NOMO-1 (cell line): ENCODE results near the gene FGD5.
"Not testable (repeated sequence)": the region's sequence is repeated elsewhere in the genome, so short reads cannot be mapped to it uniquely, and the experiment has no call there.

Experiments
- DNase-seq, 2 experiments: peaks; one replicate each; lab custom pipeline; 2025; ENCODE audit not compliant: unreplicated experiment in 2 of 2; lab: John Stamatoyannopoulos, UW

The FGD5 gene

DNA sequence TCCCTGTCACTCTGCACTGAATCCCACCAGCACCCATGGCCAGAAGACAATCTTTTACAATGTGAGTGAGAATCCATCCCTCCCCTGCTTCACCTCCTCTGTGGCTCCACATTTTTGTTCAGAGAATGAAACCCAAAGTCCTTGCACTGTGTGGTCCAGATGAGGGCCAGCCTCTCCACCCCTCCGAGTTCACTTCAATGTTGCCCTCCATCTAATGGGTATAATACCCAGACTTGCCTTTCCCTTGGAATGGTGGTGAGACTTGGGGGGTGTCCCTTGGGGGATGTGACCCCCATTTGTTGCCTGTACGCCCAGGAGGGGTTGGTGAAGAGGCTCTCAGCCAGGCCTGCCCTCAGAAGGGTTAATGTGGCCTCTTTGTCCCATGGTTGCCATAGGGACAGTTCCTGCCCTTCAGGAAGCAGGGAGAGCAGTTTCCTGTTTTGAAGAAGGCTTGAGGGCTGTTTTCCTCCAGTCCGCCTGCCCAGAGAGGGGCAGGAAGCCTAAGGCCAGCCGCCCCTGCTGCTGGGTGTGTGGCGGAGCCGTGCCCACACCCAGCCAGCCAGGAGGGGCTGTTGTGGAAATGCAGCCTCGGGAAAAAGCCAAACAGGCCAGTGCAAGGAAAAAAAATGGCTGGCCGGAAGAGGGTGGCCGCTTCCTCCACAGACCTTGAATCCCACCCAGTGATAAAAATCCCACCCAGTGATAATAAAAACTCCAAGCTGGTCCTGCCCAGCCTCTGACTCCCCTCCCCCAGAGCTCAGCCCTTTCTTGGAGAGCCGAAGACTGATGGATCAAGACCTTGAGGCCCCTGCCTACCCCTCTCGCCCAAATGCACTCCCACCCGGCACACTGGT is 14.6 kb upstream of the FGD5 start:
- no peak for DNase-seq

DNA sequence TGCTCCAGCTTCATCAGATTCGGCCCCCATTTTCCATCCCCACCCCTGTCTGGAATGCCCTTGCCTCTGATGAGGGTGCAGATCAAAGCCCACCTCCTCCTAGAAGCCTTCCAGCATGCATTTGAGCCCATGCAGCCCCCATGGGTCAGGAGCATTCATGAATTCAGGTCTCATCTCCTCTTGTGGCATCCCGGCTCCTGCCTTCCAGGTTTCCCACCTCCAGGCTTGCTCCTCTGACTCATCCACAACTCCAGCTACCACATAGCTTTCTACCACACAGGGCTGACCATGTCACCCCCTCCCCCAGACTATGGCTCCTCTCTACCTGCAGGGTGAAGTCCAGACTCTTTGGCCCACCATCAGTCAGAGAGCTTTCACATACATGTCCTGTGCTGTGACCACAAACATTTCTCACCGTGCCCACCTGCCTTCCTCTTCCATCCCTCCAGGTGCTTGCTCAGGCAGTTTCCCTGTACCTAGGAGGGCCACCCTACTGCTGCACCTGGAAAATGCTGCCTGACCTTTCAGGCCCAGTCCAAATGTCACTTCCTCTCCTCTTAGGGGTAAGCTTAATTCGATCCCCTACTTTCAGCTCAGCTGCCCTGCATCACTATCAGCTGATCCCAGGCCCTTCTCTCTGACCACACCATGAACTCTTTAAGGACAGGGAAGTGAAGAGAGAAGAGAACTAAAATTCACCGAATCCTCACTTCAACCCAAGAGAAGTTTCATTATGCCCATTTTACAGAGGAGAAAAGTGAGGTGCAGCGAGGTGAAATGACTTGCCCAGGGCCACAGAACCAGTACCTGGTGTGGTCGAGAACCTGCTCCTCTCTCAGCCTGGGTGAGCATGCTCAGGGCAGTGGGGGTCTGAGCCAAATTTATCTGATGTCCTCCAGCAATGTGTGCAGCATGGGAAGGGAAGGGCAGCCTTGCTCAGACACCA is 13.7 kb upstream of the FGD5 start:
- DNase-seq = no peak

DNA sequence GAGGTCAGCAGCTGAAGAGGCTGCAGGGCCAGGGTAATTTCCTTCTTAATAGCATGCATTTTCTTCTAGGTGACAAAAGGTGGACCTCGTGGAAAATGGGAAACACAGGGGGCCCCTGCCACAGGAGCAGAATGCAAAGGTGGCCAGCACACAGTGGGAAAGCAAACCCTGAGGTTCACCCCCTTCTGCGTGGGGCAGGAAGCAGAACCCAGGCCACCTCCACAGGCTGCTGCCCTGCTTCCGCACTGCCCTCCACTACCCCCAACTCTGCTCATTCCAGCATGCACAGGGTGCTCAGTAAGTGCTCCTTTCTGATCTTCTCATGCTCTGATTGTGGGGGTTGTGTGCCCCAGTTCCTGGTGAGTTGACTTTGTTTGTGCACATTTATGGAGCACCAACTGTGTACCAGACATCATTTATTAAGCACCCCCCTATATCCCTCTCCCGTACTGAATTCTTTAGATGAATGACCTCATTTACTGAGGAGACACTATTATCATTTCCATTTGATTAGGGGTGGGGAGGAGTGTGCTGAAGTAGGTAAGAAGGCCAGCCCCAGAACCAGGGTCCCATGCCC is 12.7 kb upstream of the FGD5 start:
- DNase-seq = no peak

DNA sequence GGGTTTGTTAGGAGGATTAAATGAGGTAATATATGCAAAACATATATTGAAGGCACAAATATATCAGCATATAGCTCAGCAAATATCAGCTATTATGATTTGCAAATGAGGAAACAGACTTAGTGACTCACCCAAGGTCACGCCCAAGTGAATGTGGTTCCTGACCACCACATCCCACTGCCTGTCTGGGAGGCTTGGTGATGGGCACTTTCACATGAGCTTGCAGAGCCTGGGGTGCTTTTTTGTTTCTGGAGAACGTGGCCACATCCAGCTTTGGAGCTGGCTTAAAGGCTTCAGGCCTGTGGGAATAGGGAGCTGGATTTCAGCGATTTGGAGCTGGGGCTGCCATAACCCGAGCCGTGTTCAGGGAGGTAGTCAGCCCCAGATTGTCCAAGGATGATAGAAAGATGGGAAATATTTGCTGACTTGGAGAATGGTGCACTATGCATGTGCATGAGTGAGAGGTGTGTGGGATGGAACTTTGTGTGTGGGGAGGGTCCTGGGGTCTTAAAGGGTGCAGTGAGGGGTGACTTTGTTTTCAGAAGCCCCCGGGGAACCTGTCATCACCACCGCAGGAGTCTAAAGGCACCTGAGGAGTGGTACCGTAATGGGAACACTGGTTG is 12.0 kb upstream of the FGD5 start:
- peak; percentile 64 to 90 for DNase-seq

DNA sequence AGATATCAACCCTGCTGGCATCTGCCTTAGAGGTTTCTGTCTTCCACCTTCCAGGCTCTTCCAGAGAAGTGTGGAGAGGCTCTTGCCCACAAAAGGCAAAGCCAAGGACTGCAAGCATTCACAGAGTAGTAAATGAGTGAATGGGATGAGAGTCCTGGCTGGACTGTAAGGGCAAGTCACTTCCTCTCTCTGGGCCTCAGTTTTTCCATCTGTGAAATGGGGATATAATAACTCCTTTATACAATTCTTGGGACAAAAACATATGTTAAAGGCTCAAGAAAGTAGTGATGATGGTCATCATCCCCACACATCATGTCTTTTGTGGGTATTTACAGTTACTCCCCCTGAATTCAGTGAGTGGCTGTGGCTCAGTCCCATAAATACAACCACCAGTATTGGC is 10.7 kb upstream of the FGD5 start:
- no peak for DNase-seq

DNA sequence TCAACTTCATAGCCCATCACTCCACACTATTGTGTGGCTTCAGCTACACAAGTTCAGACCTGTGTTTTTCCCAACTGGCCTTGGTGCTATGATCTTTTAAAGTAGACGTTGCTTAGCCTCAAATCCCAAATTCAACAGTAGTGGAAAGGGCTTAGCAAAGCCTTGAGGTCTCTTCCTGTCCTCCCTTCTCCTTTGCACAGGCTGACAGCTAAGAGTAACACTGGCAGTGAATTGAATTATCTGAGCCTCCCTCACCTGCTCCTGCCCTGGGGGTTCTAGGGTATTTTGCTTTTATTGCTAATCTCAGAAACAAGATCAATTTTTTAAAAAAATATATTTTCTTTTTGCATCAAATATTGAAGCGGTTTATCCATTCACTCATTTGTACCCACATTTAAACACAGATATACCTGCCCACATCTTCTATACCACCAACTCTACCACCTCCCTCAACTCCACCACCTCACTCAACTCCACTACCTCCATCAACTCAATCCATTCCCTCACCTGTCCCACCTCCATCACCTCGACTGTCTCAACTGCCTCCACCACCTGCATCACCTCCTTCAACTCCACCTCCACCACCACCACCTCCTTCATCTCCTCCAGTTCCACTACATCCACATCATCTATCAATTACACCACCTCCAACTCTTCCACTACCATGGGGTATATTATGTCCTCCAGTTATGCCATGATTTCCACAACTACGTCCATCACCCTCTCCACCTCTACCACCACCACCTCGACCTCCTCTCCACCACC is 10.1 kb upstream of the FGD5 start:
- no peak for DNase-seq

DNA sequence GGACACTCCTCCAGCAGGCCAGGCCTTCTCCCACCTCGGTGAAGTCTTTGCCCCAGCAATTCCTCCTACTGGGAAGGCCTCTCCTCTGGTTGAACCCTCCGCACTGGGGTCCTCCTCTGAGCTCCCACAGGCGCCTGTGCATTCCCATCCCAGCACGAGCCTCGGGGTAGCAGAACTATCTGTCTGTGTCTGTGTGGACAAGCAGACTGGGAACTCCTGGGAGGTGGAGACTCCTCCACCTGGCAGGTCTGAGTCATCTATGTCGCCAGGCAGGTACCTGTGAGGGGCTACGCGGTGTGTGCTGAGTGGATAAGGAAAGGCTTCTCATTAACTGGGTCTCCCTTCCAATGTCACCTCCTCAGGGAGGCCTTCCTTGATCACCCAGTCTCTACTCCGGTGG is 9.2 kb upstream of the FGD5 start:
- not testable (repeated sequence) for DNase-seq

DNA sequence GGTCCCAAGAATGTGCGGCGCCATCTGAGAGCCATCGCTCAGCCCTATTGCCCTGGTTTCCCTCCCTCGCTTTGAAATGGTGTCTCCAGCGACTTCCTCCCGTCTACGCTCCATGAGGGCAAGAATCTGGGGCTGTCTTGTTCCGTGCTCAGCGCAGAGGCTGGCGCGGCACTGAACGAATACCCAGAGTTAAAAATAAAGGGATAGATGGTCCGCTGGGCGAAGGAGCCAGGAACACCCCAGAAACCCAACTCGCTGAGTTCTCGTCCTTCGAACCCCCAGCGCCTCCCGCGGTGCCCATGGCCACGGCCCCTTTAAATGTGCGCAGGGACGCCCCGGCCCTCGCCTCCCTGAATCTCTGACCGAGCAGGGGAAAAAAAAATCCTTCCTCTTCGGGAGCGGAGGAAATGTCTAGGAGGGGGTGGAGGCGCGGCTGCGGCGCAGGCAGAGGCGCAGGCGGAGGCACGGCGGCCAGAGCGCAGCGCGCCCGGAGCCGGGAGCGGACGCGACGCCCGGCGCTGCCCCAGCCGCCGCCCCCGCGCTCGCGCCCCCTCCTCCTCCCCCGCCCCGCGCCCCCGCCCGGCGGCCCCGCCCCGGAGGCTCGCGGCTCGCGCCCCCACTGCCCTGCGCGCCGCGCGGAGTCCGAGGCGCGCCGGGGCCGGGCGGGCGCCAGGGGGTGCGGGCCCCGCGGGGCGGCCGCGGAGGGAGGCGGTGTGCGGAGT is 8.5 kb upstream of the FGD5 start:
- no peak for DNase-seq

DNA sequence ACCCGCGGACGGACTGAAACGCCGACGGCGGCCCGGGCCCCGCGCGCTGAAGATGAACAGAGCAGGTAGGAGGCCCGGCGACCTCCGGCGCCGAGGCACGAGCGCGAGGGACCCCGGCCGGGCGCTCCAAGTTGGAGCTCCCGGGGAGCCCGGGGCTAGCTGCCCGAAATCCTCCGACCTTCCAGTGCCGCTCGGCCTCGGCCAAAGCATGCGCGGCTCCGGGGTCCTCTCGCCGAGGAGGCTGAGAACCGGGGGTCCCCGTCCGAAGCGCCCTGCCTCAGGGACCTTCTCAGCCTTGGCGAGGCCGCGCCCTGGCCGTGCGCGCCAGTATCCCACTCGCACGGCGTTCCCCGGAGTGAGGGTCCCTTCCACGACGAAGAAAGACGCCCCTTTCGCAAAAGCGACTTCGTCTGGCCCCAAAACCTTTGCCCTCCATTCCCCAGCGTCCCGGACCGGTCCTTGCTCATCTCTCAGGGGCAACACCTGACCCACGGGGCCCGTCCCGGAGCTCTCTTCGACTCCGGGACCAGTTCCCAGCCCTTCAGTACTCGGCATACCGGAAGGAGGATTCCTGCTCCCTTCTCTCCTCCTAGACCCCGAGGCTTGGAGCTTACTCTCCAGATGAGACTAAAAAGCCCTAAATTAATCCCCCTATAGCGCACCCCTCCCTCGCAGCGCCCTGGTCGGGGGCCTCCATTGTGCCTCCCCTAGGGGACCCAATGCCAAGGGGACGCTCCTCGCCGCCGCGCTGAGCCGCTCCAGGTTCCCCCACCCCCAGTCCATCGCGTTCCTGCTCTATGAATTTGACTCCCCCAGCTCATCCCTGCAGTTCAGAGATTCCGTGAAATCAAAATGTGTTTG is 7.7 kb upstream of the FGD5 start:
- no peak for DNase-seq

DNA sequence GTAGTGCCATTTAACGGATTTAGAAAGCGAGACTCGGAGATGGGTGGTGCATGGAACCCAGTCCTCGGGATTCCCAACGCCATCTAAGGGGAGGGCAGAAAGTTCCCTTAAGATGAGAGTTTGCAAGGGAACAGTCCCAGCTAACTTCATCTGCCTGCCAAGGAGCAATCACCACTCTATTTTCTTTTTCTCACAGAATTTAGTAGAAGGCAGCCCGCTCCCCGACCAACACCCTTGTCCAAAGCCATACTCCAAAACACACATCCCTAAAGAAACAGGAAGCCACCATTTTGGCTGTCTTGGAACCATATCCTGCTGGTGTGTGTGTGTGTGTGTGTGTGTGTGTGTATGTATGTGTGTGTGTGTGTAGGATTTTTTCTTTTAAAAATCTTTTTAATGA is 7.1 kb upstream of the FGD5 start:
- DNase-seq = no peak

DNA sequence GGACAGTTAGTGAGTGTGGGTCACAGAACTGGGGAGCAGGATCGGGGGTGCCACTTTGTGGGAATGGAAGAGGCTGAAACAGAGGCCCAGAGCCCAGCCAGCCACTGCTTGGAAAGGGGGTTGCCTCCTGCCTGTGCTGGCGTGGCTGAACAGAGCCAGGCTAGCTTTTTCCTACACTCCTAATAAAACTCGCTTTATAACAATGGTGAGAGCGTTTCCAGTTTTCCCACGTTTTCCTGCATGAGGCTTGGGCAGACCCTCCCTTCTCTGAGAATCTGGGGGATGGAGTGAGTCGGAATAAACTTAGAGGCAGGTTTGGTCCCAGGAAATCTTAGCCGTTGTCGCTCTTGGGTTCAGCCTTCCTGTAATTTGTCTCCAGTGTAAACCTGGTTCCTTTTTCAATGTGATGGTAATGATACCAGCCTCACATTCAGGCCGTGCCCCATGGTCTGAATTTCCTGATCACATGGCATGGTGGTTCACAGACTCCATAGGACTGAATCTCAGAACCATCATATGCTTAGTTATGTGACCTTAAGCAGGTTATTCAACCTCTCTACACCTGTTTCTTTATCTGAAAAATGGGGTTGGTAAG is 6.5 kb upstream of the FGD5 start:
- no peak for DNase-seq

DNA sequence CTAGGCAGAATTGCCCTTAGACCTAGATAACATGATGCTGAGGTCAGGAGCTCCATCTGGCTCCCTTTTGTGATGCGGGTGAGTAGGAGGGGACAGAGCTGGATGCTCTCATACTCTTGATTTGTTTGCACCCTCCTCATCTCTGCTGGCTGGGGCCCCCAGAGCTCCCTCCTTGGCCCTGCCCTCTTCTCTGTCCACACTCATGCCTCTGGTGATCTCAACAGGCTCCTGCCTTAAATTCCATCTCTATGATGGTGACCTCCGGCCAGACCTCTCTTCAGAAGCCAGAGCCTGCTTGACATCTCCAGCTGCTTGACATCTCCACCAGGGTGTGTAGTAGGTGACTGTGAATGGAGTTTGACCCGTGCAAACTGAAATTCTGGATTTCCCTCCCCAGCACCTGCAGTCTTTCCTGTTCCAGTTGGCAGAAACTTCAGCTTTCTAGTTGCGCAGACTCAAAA is 4.3 kb upstream of the FGD5 start:
- DNase-seq = no peak

DNA sequence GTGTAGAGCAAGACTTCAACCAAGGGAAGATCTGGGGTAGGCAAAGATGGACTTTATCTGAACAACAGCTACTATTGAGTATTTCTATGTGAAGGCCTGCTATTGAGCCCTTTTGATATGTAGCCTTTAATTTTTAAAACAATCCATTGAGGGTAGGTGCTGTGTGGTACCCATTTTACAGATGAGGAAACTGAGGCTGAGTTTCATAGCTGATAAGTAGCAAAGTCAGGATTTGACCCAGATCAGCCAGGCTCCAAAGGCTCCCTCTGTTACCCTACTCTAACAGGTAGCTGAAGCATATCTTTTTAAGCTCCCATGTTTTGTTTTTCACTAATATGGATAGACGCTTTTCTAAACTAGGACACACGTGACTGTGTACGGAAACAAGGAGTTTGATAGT is 2.4 kb upstream of the FGD5 start:
- no peak for DNase-seq

DNA sequence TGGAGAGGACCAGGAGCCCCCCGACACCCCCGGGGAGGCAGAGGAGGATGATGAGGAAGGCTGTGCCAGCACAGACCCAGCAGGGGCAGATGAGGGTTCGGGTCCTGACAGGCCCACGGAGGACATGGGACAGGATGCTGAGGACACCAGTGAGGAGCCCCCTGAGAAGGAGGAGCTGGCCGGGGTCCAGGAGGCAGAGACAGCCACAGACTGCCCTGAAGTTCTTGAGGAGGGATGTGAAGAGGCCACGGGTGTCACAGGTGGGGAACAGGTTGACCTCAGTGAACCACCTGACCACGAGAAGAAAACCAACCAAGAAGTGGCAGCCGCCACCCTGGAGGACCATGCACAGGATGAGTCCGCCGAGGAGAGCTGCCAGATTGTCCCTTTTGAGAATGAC is 909 bp downstream of the FGD5 start:
- no peak for DNase-seq

DNA sequence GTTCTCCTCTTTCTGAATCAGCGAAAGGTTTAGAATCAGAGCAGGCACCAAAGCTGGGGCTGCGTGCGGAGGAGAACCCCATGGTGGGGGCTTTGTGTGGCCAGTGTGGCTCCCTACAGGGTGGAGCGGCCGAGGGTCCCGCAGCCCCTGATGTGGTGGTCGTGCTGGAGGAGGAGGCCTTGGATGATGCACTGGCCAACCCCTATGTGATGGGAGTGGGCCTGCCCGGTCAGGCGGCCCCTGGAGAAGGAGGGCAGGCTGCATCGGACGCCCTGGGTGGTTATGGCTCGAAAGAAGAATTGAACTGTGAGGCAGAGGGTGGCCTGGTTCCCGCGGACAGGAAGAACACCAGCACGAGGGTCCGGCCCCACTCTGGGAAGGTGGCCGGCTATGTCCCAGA is 1.4 kb downstream of the FGD5 start:
- no peak for DNase-seq

DNA sequence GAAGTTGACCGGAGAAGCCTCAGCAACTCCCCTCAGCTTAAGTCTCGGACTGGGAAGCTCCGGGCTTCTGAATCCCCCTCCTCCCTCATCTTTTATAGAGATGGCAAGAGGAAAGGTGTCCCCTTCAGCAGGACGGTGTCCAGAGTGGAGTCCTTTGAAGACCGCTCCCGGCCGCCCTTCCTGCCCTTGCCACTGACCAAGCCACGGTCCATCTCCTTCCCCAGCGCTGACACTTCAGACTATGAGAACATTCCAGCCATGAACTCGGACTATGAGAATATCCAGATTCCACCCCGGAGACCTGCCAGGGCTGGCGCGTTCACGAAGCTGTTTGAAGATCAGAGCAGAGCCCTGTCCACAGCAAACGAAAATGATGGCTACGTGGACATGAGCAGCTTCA is 2.4 kb downstream of the FGD5 start:
- DNase-seq = no peak

DNA sequence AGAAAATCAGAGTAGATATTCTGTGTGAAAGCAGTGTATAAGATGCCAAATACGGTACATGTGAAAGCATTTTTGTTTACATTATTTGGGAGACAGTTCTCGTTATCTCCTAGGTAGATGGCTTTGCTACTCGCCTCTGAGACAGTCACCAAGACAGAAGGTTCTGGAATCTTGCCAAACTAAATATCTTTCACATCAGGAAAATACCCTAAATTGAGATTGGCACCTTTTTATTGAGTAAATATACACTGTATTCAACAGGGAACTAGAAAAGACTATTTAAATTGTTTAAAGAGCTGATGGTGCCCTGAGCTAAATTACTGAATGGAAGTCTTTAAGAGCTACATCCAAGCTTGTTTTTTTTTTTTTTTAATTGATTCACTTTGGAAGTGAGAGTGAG is 3.4 kb downstream of the FGD5 start:
- DNase-seq = no peak

DNA sequence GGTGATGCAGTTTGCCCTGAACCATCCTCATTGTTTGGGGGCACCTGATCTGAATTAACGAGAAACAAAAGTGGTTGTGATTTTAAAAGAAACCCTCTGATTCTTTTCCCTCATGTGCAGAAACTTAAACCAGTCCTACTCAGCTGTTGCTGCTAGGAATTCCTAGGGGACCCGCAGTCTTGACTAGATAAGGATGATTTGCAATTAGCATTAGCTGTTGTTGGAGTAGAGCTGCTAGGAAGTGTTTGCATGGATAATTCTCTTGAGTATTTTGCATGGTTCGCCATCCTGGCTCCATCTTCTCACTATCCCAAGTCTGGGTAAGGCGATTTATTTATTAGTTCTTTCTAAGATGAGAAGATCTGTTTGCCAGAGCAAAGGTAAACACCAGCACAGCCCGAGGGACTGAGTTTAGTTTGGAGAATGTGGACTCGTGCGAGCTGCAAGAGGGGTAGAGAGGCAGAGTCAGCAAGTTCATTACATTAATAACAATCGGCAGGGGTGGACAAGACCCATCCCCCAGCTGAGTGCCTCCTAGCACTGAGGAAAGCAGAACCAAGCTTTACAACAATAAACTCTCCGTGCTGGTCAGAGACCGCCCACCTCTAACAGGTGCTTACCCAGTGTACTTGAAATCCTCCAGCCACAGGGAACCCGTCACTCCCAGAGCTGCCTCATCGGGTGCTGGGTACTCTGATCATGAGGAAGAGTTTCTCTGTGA is 4.1 kb downstream of the FGD5 start:
- peak in 1 of 2 experiments; percentile 12 for DNase-seq
